ENCODE data around the gene OR5AR1.
"Not testable (repeated sequence)": the region's sequence is repeated elsewhere in the genome, so short reads cannot be mapped to it uniquely, and the experiment has no call there.

The OR5AR1 gene

DNA sequence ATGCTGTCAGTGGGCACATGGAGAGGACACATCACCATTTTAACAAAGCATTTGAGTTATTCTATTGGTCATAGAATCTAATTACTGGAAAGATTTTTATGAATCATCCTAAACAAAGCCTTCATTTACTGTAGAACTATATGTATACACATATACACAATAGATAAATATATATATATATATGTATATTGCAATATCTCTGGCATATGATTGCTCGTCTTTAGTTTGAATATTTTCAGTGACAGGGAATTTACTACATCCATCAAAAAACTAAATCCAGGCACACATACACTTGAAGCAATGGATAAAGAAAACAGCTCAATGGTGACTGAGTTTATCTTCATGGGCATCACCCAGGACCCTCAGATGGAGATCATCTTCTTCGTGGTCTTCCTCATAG lies at the start of gene OR5AR1:
TSS of gene OR5AR1 (plus strand) at position 301 of the 400 bp plus-strand sequence. CDS start at position 301, 0 bp downstream.
- DNase-seq (ENCODE audit: low read depth): no peak

DNA sequence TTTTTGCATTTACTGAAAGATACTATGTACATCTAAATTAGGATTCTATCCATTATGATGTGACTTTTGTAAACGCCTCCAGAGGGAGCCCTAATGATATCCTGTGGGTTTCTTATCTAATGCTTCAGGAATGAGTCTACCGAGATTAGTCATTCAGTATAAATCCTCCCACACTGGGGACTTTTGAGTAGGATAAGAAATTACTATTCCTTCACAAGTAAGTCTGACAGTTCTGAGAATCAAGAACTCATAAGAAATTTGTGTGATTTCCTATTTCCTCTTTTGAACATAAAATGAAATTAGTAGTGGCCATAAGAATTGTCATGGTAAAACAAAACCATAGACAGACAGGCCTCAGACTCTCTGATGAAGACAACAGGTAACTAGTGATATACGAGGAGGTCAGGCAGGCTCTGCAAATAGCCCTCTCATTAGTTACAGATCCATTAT lies 38.8 kb upstream of the OR5AR1 start:
- DNase-seq (ENCODE audit: low read depth): no peak

- no peak for DNase-seq (ENCODE audit: low read depth)
Observed at GRCh38 chr11:56625946-56626345, 37.5 kb upstream of the OR5AR1 start.

- DNase-seq (ENCODE audit: low read depth): no peak
Observed at GRCh38 chr11:56632329-56632728, 31.2 kb upstream of the OR5AR1 start.

DNA sequence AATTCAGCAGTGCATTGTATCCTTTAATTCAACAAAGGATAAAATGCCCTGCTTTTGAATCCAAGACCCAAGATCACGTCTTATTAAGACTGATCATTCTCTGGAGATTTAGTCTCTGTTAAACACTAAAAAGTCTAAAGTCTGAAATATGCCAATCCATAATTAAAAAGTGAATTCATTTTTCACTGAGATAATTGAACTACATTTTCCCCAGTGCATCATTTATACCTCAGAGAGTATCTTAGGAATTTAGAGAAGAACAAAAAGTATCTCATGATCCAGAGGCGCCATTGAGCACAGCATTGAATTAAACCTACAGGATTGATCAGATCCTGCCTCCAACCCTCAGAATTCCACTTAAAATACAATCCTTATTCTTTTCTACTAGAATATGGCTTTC lies 26.6 kb upstream of the OR5AR1 start:
- no peak for DNase-seq (ENCODE audit: low read depth)

GRCh38 chr11:56637500-56637899 lies 26.0 kb upstream of the OR5AR1 start:
- no peak for DNase-seq (ENCODE audit: low read depth)

DNA sequence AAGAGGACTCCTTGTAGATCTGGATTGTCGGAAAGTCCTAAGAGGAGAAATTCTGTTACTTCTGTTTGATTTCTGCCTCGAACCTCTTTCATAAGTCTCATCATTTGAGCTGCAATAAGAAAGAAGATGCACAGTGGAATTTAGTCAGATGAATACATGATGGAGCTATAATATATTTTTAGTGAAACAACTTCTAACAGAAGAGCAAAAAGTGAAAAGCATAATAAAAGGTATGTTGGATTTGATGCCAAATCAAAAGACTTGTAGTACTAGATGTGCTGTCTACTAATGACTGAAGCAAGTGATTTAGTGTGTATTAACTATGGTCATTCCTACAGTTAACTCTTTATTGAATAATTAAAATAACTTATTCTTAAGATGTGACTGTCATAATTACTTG lies 21.1 kb upstream of the OR5AR1 start, which contains the start of gene OR5AP2:
TSS of gene OR5AP2 (minus strand) at position 101 of the 400 bp plus-strand sequence. CDS start at position 101, 0 bp downstream.
- DNase-seq (ENCODE audit: low read depth): no peak

- no peak for DNase-seq (ENCODE audit: low read depth)
Observed at GRCh38 chr11:56659755-56660154, 3.7 kb upstream of the OR5AR1 start.

DNA sequence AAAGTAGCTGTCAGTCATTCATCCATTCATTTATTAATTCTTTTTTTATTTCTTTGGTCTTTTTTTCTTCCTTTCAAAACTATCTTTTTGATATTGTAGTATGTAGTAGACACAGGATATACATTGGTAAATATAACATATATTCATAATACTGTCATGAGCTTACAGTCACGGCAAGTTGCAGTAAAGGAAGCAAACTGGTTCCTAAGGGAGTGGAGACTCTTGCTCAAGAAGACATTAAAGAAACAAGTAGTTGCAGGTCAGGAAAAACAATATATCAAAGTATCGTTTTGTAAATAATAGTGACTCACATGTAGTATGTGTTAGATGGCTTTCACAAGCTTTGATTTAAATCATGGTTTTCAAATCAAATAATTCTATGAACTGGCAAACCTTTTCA lies 7.5 kb downstream of the OR5AR1 start:
- DNase-seq (ENCODE audit: low read depth): no peak

- no peak for DNase-seq (ENCODE audit: low read depth)
Observed at GRCh38 chr11:56688554-56689100, 25.1 kb downstream of the OR5AR1 start.

DNA sequence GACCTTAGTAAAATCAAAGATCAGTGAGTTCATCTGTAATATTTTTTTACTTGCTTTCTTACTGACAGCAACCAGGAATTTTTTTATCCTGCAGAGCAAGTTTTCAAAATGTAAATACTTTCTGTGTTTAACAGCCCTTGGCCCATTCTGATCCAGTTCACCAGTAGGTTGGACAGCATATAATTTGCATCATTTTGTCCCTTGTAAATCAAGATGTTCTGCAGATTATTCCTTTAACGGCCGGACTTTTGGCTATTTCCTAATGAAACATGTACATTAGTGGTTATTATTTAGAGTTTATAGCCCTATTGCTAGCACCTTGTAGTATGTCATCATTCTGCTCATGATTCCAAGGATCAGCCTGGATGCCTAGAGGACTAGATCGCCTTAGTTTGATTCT lies 27.7 kb downstream of the OR5AR1 start:
- not testable (repeated sequence) for DNase-seq (ENCODE audit: low read depth)

- DNase-seq (ENCODE audit: low read depth): no peak
Observed at GRCh38 chr11:56693428-56693827, 29.9 kb downstream of the OR5AR1 start.

GRCh38 chr11:56698795-56699194 lies 35.3 kb downstream of the OR5AR1 start, which contains the start of gene OR9G1:
Gene OR9G1 (plus strand): TSS chr11:56699095. CDS start chr11:56700388, 1,293 bp downstream.
- DNase-seq (ENCODE audit: low read depth): no peak

GRCh38 chr11:56700242-56700913 lies 36.9 kb downstream of the OR5AR1 start:
- no peak for DNase-seq (ENCODE audit: low read depth)

DNA sequence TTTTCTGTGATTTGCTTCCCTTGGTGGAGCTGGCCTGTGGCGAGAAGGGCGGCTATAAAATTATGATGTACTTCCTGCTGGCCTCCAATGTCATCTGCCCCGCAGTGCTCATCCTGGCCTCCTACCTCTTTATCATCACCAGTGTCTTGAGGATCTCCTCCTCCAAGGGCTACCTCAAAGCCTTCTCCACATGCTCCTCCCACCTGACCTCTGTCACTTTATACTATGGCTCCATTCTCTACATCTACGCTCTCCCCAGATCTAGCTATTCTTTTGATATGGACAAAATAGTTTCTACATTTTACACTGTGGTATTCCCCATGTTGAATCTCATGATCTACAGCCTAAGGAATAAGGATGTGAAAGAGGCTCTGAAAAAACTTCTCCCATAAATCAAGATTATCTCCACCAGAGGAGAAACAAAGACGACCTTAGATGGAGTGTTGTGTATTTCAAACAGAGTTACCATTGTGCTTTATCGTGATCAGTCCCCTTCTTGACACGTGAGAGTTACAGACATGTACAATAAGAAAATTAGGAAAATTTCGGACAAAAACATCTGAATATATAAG lies 37.5 kb downstream of the OR5AR1 start:
- no peak for DNase-seq (ENCODE audit: low read depth)

- DNase-seq (ENCODE audit: low read depth): no peak
Observed at GRCh38 chr11:56705784-56706396, 42.4 kb downstream of the OR5AR1 start.

- DNase-seq (ENCODE audit: low read depth): no peak
Observed at GRCh38 chr11:56706486-56706885, 43.0 kb downstream of the OR5AR1 start.

DNA sequence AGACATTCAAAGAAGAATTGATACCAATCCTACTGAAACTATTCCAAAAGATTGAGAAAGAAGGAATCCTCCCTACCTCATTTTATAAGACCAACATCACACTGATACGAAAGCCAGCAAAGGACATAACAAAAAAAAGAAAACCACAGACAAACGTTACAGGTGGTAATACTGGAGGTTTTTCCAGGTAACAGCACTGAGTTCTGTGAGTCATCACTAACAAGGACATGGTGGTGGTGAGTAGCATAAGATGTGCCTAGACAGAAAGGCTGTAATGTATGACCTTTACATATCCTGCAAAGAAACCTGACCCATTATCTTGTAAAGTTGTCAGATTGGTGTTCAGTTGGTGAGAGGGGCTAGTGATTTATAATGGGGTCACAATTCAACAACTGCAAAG lies 50.7 kb downstream of the OR5AR1 start:
- DNase-seq (ENCODE audit: low read depth): no peak
